ENCODE data around the gene REXO5.
"Not testable (repeated sequence)": the region's sequence is repeated elsewhere in the genome, so short reads cannot be mapped to it uniquely, and the experiment has no call there.

REXO5 gene, protein sequence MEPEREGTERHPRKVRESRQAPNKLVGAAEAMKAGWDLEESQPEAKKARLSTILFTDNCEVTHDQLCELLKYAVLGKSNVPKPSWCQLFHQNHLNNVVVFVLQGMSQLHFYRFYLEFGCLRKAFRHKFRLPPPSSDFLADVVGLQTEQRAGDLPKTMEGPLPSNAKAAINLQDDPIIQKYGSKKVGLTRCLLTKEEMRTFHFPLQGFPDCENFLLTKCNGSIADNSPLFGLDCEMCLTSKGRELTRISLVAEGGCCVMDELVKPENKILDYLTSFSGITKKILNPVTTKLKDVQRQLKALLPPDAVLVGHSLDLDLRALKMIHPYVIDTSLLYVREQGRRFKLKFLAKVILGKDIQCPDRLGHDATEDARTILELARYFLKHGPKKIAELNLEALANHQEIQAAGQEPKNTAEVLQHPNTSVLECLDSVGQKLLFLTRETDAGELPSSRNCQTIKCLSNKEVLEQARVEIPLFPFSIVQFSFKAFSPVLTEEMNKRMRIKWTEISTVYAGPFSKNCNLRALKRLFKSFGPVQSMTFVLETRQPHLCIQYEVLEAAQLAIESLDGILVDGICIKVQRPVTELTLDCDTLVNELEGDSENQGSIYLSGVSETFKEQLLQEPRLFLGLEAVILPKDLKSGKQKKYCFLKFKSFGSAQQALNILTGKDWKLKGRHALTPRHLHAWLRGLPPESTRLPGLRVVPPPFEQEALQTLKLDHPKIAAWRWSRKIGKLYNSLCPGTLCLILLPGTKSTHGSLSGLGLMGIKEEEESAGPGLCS

DNA sequence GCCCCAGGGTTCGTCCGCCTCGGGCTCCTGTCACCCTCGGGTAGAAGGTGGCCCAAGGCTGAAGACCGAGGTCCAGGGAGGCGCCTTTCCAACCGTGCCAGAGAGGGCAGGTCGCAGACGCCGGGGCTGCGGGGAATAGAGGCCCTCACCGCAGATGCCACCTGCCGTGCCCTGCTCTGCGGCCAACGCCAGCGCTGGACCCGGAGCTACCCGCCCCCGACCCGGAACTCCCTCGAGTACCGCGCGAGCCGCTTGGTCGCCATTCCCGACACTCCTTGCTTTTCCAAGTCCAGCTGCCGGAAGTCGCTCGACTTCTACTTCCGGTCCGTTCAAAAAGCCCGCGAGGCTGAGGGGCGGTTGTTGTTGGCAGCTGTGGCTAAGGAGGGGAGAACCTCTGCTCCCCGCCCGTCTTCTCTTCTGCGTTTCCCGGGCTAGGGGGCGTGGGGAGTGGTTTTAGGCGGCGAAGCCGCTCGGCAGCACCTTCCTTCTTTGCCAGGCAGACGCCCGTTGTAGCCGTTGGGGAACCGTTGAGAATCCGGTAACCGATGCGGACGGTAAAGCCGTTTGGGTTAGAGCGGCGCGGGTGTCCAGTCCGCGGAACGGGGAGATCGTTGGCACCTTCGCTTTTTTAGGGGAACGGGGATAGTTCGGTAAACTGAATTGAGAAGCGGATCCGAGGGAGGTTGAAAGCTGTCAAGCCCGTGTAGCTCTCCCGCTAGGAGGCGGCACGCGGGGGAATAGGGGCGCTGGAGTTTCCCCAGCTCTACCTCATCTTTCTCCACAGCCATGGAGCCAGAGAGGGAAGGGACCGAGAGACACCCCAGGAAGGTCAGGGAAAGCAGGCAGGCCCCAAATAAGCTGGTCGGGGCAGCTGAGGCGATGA, at the start of gene REXO5, which contains the start of gene ERI2:
Gene REXO5 (plus strand): TSS at position 360 of the 883 bp plus-strand sequence. CDS start 427 bp downstream, at position 787.
Gene ERI2 (minus strand): TSS at position 305 of the 883 bp plus-strand sequence. CDS start 42 bp downstream, at position 263.
- peak; percentile 74 for DNase-seq

DNA sequence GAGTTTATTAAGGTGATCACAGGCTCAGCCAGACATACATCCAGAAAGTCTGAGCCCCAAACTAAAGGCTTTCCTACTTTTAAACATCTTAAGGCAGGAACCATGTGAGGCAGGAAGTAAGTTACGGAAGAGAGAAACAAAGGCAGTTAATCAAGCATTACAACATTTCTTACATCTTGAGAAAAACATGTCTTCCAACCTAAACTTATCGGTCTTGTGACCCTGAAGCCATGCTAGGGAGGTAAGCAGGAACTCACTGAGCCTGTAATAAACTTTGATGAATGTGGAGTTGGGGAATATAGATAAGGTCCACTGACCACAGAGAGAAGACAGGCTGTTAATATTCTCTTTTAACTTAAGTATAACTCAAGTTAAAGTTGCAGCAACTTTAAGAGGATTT, 46.0 kb upstream of the REXO5 start:
- DNase-seq: no peak

DNA sequence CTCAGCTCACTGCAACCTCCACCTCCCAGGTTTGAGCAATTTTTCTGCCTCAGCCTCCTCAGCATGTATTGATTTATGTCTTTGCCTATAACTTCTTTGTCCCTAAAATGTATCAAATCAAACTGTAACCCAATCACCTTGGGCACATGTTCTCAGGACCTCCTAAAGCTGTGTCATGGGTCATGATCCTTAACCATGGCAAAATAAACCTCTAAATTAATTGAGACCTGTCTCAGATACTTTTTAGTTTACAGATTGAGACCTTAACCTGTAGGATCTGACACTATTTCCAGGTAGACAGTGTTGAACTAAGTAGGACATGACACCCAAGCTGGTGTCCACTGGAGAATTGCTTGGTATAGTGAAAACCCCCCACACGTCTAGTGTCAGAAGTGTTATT, 45.2 kb upstream of the REXO5 start:
- no peak for DNase-seq

DNA sequence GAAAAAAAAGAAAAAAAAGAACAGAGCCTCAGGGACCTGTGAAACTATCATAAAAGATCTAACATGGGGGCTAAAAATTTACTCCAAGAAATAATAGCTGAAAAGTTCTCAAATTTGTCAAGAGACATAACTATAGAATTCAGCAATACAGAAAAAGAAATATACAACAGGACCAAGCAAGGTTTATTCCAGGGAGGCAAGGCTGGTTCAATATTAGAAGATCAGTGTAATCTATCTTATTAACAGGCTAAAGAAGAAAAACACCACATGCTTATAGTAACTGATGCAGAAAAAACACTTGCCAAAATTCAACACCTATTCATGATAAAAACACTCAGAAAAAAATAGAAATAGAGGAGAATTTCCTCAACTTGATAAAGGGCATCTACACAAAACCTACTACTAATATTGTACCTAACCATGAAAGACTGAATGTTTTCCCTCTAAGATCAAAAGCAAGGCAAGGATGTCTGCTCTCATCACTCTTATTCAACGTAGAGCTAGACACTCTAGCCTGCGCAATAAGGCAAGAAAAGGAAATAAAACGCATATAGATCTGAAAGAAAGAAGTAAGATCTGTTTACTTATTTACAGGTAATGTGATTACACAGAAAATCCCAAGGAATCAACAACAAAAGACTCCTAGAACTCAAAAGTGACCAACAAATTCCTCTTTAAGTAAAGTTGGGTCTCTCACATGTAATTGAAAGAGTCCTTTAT, 43.8 kb upstream of the REXO5 start:
- DNase-seq: no peak

DNA sequence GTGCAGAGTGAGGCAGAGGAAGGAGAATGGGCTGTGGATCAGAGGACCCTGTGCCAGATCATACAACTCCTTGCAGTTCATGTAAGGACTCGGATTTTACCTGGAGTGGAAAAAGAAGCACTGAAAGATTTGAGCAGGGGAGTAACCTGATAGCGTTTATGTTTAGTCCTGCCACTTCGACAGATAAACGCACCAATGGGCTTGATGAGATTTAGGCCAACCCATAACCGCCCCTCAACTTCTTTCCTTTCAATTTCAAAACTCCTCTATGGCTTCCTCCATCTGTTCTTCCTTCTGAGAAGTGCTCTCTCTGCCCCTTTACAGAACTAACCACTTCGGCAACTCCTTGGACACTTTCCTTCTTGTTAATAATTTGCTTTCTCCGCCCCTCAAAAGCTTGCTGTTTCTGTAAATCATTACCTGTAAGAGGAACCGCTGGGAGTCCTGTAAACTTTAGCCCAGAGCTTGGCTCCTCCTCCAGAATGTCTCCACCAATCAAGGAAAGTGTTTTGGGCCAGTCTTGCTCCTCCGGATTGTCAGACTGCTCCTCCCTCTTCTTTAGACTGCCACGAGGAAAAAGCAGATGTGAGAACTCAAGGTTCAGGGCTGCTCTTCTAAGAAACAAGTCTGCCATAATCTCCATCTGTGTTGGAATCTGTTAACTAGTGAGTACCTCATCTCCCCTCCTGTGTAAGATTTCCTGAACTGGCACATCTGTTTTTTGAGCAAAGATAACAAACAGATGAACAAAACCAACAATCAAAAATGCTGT, 42.7 kb upstream of the REXO5 start, which contains the start of gene ACSM3:
Gene ACSM3 (plus strand): TSS at position 554 of the 772 bp plus-strand sequence. CDS start 6,021 bp downstream, outside the sequence.
- DNase-seq: peak; percentile 20

DNA sequence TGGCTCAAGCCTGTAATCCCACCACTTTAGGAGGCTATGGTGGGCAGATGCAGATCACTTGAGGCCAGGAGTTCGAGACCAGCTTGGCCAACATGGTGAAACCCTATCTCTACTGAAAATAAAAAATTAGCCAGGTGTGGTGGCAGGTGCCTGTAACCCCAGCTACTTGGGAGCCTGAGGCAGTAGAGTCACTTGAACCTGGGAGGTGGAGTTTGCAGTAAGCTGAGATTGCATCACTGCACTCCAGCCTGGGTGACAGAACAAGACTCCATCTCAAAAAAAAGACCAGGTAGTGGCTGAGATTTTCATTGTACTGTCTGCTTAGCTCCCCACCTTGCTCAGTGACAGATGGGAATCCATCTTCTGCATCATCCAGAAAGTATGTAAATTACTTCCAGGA, 41.9 kb upstream of the REXO5 start:
- not testable (repeated sequence) for DNase-seq

DNA sequence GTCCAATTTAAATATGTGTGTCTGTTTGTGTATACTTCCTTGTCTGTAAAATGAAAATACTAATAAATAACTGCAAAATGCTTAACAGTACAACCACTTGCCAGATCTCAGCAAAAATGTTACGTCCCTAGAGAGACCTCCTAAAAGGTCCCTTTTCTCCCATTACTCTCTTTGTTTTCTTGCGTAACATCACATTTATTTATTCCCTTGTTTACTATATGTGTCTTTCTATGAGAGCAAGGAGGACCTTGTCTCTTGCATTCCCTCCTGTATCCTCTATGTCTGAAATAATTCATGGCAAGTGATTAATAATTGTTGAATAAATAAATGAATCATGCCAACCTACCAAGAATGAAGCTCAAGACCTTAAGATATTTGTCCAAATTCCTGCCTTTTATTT, 40.6 kb upstream of the REXO5 start:
- DNase-seq: no peak

DNA sequence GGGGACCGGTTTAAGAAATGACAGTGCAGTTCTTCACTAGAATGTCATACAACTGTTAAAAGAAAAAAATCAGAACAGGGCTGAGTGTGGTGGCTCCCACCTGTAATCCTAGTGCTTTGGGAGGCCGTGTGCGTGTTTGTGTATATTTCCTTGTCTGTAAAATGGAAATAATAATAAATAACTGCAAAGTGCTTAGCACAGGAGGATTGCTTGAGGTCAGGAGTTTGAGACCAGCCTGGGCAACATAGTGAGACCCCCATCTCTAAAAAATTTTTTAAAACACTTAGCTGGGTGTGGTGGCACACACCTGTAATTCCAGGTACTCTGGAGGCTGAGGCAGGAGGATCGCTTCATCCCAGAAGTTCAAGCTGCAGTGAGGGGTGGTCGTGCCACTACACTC, 40.0 kb upstream of the REXO5 start:
- no peak for DNase-seq

DNA sequence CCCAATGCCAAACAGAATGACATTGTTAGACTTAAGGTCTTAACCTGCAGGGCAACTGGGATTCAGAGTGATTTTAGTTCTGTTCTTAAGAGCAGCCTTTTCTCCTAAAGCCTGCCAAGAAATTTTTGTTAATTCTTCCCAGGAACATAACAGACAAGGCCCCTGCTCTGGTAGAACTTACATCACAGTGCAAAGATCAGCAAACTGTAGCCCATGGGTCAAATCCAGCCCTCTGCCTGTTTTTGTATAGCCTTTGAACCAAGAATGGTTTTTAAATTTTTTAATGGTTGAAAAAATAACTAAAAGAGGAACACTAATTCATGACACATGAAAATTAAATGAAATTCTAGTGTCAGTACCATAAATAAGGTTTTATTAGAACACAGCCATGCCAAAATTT, 38.8 kb upstream of the REXO5 start:
- DNase-seq: no peak

DNA sequence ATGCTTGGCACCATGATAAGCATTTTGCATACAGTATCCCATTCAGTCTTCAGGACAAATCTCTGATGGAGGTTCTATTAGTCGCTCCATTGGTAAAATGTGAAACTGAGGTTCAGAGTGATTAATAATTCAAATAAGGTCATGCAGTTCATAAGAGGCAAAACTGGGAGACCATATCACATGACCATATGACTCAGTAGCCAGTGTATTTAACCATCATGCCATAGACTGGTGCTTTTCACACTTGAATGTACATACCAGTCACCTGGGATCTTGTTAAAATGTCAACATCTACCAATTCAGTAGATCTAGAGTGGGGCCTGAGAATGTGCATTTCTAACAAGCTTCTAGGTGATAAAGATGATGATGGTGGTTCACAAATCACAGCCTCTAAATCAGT, 38.2 kb upstream of the REXO5 start:
- no peak for DNase-seq

DNA sequence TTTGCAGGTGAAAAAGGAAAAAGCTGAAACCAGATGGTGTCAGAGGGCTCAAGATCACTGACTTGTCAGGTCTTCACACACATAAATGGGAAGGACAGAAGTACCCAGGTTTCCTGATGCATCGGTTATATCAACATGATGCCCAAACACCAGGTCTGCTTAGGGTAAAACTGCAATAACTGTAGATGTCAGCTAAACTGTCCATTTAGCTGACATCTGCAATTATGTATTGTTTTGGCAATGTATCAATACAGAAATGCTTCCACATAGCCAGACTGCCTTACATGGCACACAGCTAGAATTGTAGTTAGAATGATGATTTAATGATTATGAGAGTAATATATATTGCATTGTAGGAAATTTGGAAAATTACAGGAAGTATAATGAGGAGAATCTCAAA, 37.5 kb upstream of the REXO5 start:
- no peak for DNase-seq

DNA sequence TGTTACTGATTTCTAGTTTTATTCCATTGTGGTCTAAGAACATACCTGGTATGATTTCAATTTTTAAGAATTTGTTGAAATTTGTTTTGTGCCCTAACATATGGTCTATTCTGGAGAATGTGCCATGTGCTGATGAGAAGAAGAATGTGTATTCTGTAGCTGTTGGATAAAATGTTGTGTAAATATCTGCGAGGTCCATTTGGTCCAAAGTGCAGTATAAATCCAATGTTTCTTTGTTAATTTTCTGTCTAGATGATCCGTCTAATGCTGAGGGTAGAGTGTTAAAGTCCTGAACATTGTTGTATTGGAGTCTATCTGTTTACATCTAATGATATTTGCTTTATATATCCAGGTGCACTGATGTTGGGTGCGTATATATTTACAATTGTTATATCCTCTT, 32.6 kb upstream of the REXO5 start:
- DNase-seq: no peak

DNA sequence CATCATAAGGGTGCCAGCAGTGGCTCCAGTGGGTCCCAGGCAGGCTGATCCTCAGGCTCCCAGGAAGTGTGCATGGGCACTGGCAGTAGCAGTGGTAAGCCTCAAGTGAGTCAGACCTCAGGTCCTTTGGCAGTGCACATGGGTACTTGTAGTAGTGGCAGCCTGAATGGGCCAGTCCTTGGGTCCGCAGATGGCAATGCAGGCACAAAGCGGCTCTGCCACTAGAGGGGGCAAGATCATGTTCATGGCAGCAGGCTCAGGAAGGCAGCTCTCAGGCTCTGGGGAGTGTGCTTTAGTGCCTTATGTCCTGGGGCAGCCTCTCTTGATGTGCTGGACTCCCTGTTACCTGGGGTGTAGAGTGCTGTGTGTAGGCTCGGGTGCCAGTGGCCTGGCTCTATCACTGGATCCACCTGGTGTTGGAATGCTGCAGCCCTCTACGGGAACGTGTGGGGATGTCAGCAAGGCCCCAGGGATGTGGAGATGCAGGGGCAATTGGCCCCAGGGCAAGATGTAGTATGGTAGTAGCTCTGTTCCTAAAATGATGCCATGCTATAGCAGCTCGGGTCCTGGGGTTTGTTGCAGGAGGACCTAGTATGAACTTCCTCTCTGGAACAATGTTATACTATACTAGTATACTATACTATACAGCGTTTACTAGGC, 31.5 kb upstream of the REXO5 start:
- peak; percentile 38 for DNase-seq

DNA sequence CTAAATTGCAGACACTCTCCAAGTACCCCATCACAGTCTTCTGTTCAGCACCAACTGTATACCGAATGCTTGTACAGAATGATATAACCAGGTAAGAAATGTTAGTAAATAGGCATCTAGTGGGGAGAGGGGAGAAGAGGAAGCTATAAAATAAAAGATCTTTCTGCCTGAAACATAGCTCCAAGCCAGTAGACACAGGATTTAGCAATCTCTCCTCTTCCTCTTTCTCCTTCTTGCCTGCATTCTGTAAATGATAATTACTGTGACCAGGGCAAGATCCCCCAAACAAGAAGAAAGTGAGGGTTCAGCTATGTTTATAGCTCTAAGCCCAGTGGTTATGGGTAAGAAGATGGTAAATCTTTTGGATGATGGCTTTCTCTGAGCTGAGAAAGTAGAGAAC, 24.6 kb upstream of the REXO5 start:
- no peak for DNase-seq

DNA sequence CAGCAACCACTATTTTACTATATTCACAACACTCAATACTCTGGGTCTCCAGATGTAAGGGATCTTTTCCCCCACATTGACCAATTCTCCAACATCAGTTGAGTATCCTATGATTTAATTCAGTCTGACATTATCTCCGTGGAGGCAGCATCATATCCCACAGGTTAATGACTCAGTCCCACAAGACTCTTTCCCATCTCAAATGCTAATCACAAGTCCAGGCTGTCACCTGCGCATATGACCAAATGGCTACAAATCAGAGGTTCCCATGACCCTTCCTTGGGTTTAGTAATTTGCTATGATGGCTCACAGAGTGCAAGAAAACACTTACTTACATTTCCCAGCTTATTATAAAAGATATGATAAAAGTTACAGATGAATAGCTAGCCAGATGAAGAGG, 23.9 kb upstream of the REXO5 start:
- no peak for DNase-seq

DNA sequence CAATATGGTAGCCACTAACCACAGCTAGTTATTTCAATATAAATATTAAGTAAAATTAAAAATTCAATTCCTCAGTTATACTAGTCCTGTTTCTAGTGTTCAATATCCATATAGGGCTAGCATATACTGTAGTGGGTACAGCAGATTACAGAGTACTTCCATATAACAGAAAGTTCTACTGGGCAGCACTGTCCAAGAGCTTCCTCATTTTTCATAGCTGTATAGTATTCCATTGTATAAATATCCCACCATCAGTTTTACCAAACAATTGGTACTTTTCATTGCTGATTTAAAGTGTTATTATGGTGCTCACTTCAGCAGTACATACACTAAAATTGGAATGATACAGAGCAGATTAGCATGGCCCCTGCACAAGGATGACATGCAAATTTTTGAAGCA, 22.1 kb upstream of the REXO5 start:
- DNase-seq: no peak

DNA sequence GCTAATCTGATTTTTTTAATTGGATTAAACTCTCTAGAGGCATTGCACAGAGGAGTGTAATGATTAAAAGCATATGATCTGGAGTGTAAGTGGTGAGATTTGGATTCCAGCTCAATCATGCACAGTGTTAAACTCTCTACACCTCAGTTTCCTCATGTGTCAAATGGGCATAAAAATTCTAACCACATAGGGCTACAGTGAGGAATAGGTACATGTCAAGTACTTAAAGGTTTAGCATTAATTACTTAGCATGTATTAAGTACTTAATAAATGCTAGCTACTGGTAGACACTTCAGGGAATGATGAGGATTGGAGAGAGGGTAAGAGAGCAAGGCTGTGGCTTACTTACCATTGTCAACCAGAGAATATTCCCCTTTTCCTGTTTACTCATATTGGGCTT, 17.2 kb upstream of the REXO5 start:
- DNase-seq: no peak

DNA sequence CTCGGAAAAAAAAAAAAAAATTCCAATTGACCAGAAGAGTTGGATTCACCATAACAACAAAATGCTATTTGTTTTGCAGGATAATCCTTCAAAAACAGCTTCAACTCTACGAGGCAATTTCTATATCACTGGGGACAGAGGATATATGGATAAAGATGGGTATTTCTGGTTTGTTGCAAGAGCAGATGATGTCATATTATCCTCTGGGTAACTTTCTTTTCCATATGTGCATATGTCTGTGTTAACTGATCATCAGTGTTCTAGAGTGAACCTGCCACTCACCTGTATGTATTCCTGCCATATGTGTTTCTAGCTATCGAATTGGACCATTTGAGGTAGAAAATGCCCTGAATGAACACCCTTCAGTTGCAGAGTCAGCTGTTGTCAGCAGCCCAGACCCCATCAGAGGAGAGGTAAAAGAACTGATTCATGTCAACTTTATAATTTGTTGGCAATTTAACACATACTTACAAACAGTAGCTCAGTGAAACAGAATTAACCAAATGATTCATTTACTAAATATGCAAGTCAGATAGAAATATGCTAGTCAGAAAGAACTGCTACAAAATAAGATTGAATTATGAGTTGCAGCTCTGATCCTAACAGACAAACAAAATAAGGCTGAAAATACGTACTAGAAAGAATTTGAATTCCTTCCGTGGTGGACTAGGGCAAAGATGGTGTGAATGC, 14.3 kb upstream of the REXO5 start:
- no peak for DNase-seq

DNA sequence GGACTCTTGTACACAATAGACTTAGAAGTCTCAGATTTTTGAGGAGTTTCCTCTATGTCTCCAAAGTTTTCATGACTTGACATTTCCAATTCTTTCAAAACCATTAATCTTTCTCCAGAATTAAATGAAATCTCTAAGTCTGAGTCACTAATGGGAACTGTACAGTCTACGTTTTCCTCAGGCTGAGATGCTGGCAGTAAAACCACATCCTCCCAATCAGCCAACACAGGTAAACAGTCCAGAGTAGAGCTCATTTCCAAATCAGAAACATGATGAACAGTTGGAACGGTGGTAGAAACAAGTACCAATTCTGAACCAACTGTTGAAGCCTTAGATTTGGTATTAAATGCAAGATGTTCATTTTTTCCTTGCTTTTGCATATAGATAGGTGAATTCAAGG, 8.0 kb upstream of the REXO5 start:
- no peak for DNase-seq

DNA sequence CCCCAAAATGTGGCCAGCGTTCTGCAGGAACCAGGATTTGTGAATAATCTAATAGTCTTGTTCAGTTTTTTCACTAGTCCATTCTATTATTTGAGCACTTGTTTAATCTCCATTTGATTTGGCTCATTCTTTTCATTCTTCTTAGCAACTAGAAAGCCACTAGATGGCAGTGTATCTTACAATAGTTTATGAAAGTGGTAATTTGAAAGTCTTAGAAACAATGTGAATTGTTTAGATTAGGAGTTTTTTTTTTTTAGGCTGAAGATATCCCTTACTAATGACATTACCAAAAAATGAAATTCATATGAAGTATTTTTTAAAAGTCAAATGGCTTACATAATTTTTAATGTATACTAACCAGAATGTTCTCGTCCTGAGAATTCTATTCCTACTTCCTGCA, 6.7 kb upstream of the REXO5 start:
- DNase-seq: no peak
